ENCODE results near the gene SLC16A12. TPM values are rescaled to one million over a fixed set of nuclear protein-coding genes. Genes with fewer than 3 reads are reported as not detected.
A peak's percentile ranks its signal among the peaks of the same experiment; 100 is the strongest.

Gene SLC16A12
- total and polyA plus RNA-seq, 4 donors = 0.03 to 10.7 (median 0.94) TPM

DNA sequence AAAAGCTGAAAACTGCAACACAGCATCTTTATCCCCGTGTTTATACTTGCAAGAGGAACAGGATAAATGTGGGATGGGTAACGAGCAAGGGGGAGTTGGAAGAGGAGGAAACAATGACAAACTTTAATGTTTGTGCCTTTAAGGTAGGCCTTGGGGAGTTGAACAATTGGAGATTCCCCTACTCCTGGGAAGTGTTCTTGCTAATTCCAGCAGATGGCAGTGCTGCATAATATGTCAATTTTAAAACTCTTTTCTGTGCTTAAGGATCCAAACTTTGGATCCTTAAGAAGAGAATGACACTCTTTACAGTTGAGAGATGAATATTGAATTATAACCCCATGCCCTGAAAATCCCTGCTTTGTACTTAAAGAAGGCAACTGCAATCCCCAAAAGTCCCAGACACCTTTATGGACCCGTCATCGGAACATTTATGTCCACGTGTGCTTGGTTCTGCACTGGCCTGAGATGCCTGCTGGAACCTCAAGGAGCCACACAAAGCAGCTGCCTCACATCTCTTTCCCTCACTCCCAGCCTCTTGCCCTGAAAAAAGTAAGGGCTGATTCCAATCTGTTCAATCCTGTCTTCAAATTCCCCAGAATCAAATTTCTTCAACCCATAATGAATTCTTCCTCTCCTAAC, 109.0 kb downstream of the SLC16A12 start:
- H3K27ac ChIP-seq (ENCODE audit: low read depth in 1 of 2, low read length in 2 of 2) = no peak overlapping the region
- H3K9me3 ChIP-seq (ENCODE audit: control insufficient read depth in 4 of 4, low read length in 3 of 4) = no peaks in the 10 kb centered on the region
- peaks cover 0 to 15% (median 14%) of the 10 kb centered on the region in 4 donors for H3K4me1 ChIP-seq (ENCODE audit: control insufficient read depth in 4 of 4, insufficient read depth in 4 of 4, low read length in 3 of 4)
- TF ChIP-seq RXRA (IDR thresholded peaks at IDR 0.05) (no peak), HNF4A (conservative IDR thresholded peaks at IDR 0.05) (peak in 1 of 2 donors; percentile 28), RAD21 (IDR thresholded peaks at IDR 0.05) (peak; percentile 95 to 97)
- TF ChIP-seq, protein P1, sequence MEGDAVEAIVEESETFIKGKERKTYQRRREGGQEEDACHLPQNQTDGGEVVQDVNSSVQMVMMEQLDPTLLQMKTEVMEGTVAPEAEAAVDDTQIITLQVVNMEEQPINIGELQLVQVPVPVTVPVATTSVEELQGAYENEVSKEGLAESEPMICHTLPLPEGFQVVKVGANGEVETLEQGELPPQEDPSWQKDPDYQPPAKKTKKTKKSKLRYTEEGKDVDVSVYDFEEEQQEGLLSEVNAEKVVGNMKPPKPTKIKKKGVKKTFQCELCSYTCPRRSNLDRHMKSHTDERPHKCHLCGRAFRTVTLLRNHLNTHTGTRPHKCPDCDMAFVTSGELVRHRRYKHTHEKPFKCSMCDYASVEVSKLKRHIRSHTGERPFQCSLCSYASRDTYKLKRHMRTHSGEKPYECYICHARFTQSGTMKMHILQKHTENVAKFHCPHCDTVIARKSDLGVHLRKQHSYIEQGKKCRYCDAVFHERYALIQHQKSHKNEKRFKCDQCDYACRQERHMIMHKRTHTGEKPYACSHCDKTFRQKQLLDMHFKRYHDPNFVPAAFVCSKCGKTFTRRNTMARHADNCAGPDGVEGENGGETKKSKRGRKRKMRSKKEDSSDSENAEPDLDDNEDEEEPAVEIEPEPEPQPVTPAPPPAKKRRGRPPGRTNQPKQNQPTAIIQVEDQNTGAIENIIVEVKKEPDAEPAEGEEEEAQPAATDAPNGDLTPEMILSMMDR (IDR thresholded peaks at IDR 0.05; ENCODE audit: low read depth, low read length, missing input control) = peak; percentile 91
- no peaks in the 10 kb centered on the region for H3K36me3 ChIP-seq (ENCODE audit: control insufficient read depth in 4 of 4, insufficient read depth in 3 of 4, low read depth in 1 of 4, low read length in 3 of 4)
- H3K27me3 ChIP-seq (ENCODE audit: control insufficient read depth in 4 of 4, insufficient read depth in 4 of 4, low read length in 3 of 4) = no peaks in the 10 kb centered on the region
- no peak overlapping the region for H3K4me3 ChIP-seq (ENCODE audit: low read depth in 1 of 3, low read length in 3 of 3)
- DNase-seq (ENCODE audit: low spot score) = no peak
- WGBS = 59% methylated on average over 5 of the region's 5 CpGs
- H3K9ac ChIP-seq (ENCODE audit: low read depth in 1 of 2, low read length in 2 of 2) = no peak overlapping the region

DNA sequence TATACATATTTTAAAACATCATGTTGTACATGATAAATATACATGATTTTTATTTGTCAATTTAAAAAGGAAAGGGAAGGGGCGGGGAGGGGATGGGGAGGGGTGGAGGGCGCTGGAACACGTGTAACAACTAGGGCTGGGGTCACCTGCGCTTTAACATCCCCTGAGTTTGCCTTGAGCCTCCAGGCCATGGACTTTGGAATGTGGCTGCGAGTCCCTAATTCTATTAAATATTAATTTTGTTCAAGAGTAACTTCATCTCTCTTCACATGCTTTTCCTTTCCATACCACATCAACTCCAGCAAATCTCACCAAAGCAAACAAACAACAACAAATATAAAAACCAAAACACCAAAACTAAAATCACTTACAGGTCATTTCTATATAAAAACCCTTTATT, 110.4 kb downstream of the SLC16A12 start:
- H3K4me3 ChIP-seq (ENCODE audit: low read depth in 1 of 3, low read length in 3 of 3) = no peak overlapping the region
- no peak overlapping the region for H3K9ac ChIP-seq (ENCODE audit: low read depth in 1 of 2, low read length in 2 of 2)
- peaks cover 0 to 15% (median 14%) of the 10 kb centered on the region in 4 donors for H3K4me1 ChIP-seq (ENCODE audit: control insufficient read depth in 4 of 4, insufficient read depth in 4 of 4, low read length in 3 of 4)
- H3K27ac ChIP-seq (ENCODE audit: low read depth in 1 of 2, low read length in 2 of 2) = peak overlapping the region in 1 of 2 donors; percentile 32
- peaks cover 0 to 2% (median 0%) of the 10 kb centered on the region in 4 donors for H3K36me3 ChIP-seq (ENCODE audit: control insufficient read depth in 4 of 4, insufficient read depth in 3 of 4, low read depth in 1 of 4, low read length in 3 of 4)
- no peaks in the 10 kb centered on the region for H3K9me3 ChIP-seq (ENCODE audit: control insufficient read depth in 4 of 4, low read length in 3 of 4)
- 34% methylated on average over 5 of the region's 5 CpGs for WGBS
- peak; percentile 85 to 94 for TF ChIP-seq HNF4A (conservative IDR thresholded peaks at IDR 0.05)
- no peak for TF ChIP-seq YY1 (IDR thresholded peaks at IDR 0.05)
- no peak for TF ChIP-seq TAF1 (conservative IDR thresholded peaks at IDR 0.05)
- TF ChIP-seq RXRA (IDR thresholded peaks at IDR 0.05) = peak; percentile 64 to 71
- TF ChIP-seq REST (IDR thresholded peaks at IDR 0.05) = no peak
- no peak for TF ChIP-seq NR2F2 (IDR thresholded peaks at IDR 0.05)
- TF ChIP-seq, protein P2, sequence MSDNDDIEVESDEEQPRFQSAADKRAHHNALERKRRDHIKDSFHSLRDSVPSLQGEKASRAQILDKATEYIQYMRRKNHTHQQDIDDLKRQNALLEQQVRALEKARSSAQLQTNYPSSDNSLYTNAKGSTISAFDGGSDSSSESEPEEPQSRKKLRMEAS (IDR thresholded peaks at IDR 0.05) = no peak
- TF ChIP-seq, protein P3, sequence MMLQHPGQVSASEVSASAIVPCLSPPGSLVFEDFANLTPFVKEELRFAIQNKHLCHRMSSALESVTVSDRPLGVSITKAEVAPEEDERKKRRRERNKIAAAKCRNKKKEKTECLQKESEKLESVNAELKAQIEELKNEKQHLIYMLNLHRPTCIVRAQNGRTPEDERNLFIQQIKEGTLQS (IDR thresholded peaks at IDR 0.05) = no peak
- TF ChIP-seq GABPA (IDR thresholded peaks at IDR 0.05 in 1 of 2, conservative IDR thresholded peaks at IDR 0.05 in 1 of 2) = no peak
- no peak for TF ChIP-seq FOXA2 (IDR thresholded peaks at IDR 0.05)
- peak; percentile 78 for TF ChIP-seq HNF4G (IDR thresholded peaks at IDR 0.05)
- no peak for TF ChIP-seq FOXA1 (IDR thresholded peaks at IDR 0.05)
- TF ChIP-seq, protein P4, sequence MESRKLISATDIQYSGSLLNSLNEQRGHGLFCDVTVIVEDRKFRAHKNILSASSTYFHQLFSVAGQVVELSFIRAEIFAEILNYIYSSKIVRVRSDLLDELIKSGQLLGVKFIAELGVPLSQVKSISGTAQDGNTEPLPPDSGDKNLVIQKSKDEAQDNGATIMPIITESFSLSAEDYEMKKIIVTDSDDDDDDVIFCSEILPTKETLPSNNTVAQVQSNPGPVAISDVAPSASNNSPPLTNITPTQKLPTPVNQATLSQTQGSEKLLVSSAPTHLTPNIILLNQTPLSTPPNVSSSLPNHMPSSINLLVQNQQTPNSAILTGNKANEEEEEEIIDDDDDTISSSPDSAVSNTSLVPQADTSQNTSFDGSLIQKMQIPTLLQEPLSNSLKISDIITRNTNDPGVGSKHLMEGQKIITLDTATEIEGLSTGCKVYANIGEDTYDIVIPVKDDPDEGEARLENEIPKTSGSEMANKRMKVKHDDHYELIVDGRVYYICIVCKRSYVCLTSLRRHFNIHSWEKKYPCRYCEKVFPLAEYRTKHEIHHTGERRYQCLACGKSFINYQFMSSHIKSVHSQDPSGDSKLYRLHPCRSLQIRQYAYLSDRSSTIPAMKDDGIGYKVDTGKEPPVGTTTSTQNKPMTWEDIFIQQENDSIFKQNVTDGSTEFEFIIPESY (IDR thresholded peaks at IDR 0.05) = no peak
- no peak for TF ChIP-seq EGR1 (IDR thresholded peaks at IDR 0.05; ENCODE audit: low read depth in 2 of 2)
- peak in 1 of 2 donors; percentile 4 for TF ChIP-seq RAD21 (IDR thresholded peaks at IDR 0.05)
- TF ChIP-seq JUND (IDR thresholded peaks at IDR 0.05) = no peak
- TF ChIP-seq, protein P1 (IDR thresholded peaks at IDR 0.05; ENCODE audit: low read depth, low read length, missing input control) = no peak
- peak; percentile 87 for TF ChIP-seq SP1 (IDR thresholded peaks at IDR 0.05)
- DNase-seq (ENCODE audit: low spot score) = no peak
- H3K27me3 ChIP-seq (ENCODE audit: control insufficient read depth in 4 of 4, insufficient read depth in 4 of 4, low read length in 3 of 4) = no peaks in the 10 kb centered on the region

Measured in liver (tissue), 9 donors.